NK-92 (cell line): ENCODE measurements around the gene ARHGEF17.

Experiments
- DNase-seq: peaks from one replicate; lab custom pipeline; 2025; ENCODE audit not compliant: unreplicated experiment; lab: John Stamatoyannopoulos, UW

The ARHGEF17 gene

GRCh38 chr11:73379189-73379880 is 71.3 kb downstream of the ARHGEF17 start:
- no peak for DNase-seq

- DNase-seq: no peak
Measured at GRCh38 chr11:73380331-73380730, 72.3 kb downstream of the ARHGEF17 start.

- no peak for DNase-seq
Measured at GRCh38 chr11:73380897-73381410, 72.9 kb downstream of the ARHGEF17 start.

GRCh38 chr11:73381589-73381988 is 73.5 kb downstream of the ARHGEF17 start:
- no peak for DNase-seq

- no peak for DNase-seq
Measured at GRCh38 chr11:73382183-73382582, 74.1 kb downstream of the ARHGEF17 start.

GRCh38 chr11:73382747-73383146 is 74.7 kb downstream of the ARHGEF17 start:
- no peak for DNase-seq

- no peak for DNase-seq
Measured at GRCh38 chr11:73383249-73384124, 75.4 kb downstream of the ARHGEF17 start.

GRCh38 chr11:73384125-73384441 is 76.0 kb downstream of the ARHGEF17 start:
- no peak for DNase-seq

- no peak for DNase-seq
Measured at GRCh38 chr11:73384531-73384871, 76.4 kb downstream of the ARHGEF17 start.

GRCh38 chr11:73384872-73385689 is 77.0 kb downstream of the ARHGEF17 start:
- DNase-seq: no peak

GRCh38 chr11:73386016-73386415 is 77.9 kb downstream of the ARHGEF17 start:
- no peak for DNase-seq

GRCh38 chr11:73386546-73386945 is 78.5 kb downstream of the ARHGEF17 start:
- DNase-seq: no peak

GRCh38 chr11:73387594-73388264 is 79.7 kb downstream of the ARHGEF17 start:
- no peak for DNase-seq

- no peak for DNase-seq
Measured at GRCh38 chr11:73388265-73389133, 80.4 kb downstream of the ARHGEF17 start.

- no peak for DNase-seq
Measured at GRCh38 chr11:73389134-73389525, 81.1 kb downstream of the ARHGEF17 start.

GRCh38 chr11:73389916-73390315 is 81.8 kb downstream of the ARHGEF17 start:
- no peak for DNase-seq

GRCh38 chr11:73390601-73391565 is 82.8 kb downstream of the ARHGEF17 start:
- no peak for DNase-seq

GRCh38 chr11:73391665-73392064 is 83.6 kb downstream of the ARHGEF17 start:
- DNase-seq: no peak
